Measurements from ENCODE around the gene GOLGA8M.
A peak's percentile ranks its signal among the peaks of the same experiment; 100 is the strongest.
"Not testable (repeated sequence)": the region's sequence is repeated elsewhere in the genome, so short reads cannot be mapped to it uniquely, and the experiment has no call there.

GOLGA8M gene

GRCh38 chr15:28712270-28712669 is at the start of gene GOLGA8M:
GOLGA8M (minus strand) TSS chr15:28712421; CDS start chr15:28712323, 98 bp downstream.
- not testable (repeated sequence) for DNase-seq

DNA sequence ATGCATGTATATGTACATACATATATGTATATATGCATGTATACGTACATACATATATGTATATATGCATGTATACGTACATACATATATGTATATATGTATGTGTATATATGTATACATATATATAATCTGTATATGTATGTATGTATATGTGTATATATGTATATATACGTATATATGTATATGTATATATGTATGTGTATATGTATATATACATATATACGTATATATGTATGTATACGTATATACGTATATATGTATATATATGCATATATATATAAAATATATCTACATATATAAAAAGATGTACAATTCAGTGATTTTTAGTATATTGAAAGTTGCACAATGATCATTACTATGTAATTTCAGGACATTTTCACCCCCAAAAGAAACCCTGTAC is 30.7 kb upstream of the GOLGA8M start:
- DNase-seq, result not testable (repeated sequence)

GRCh38 chr15:28738590-28739292 is 26.5 kb upstream of the GOLGA8M start:
- peak; percentile 26 to 56 for DNase-seq

DNA sequence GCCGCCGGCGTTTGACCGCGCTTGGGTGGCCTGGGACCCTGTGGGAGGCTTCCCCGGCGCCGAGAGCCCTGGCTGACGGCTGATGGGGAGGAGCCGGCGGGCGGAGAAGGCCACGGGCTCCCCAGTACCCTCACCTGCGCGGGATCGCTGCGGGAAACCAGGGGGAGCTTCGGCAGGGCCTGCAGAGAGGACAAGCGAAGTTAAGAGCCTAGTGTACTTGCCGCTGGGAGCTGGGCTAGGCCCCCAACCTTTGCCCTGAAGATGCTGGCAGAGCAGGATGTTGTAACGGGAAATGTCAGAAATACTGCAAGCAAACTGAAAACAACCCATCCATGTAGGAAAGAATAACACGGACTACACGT is 26.0 kb upstream of the GOLGA8M start:
- DNase-seq, result not testable (repeated sequence)

GRCh38 chr15:28737521-28738199 is 25.4 kb upstream of the GOLGA8M start:
- DNase-seq, result peak; percentile 34 to 53

- DNase-seq, result peak; percentile 21 to 28
These were observed 15.8 kb upstream of the GOLGA8M start for GRCh38 chr15:28728061-28728460.

- not testable (repeated sequence) for DNase-seq
These were observed 14.8 kb upstream of the GOLGA8M start for GRCh38 chr15:28727026-28727425.

- no peak for DNase-seq
These were observed 13.9 kb upstream of the GOLGA8M start for GRCh38 chr15:28726102-28726501.

- DNase-seq, result no peak
These were observed 13.3 kb upstream of the GOLGA8M start for GRCh38 chr15:28725556-28725955.

DNA sequence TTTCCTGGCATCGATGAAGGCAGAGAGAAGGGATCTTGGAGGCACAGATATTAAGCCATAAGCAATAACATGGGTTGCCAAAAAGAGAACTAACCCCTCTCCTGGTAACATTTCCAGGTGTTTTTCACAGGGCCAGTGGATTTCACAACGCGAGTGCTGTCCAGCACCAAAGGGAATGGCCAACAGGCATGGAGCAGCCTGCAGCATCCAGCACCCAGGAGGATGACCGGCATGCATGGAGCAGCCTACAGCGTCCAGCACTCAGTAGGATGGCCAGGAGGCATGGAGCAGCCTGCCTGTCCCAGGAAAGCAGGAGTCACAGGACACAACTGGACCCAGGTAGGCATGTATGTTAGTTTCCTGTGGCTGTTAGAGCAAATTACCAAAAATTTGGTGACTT is 11.8 kb upstream of the GOLGA8M start:
- DNase-seq, result not testable (repeated sequence)

- DNase-seq, result not testable (repeated sequence)
These were observed 7.4 kb upstream of the GOLGA8M start for GRCh38 chr15:28719626-28720025.

GRCh38 chr15:28718576-28718975 is 6.4 kb upstream of the GOLGA8M start:
- DNase-seq, result not testable (repeated sequence)

GRCh38 chr15:28714176-28714575 is 2.0 kb upstream of the GOLGA8M start:
- DNase-seq, result not testable (repeated sequence)

- DNase-seq, result not testable (repeated sequence)
These were observed 8.3 kb downstream of the GOLGA8M start for GRCh38 chr15:28703927-28704326.

DNA sequence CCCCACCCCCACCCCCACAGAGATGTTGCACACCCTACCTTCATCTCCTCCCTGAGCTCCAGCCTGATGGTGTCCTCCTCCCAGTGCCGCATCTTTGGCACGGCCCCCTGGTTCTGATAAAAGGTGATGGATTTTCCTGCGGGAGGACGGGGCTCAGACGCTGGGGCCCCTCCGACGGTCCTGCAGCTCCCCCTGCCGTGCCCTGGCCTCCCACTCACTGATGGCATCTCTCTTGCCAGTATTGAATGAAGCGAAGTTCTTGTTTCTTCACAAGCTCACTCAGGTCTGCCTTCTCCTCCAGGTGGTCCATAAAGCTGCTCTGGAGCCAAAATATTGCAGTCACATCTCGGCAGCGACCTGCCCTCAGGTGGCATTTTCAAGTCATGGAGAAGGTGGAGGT is 9.8 kb downstream of the GOLGA8M start:
- DNase-seq, result not testable (repeated sequence)

DNA sequence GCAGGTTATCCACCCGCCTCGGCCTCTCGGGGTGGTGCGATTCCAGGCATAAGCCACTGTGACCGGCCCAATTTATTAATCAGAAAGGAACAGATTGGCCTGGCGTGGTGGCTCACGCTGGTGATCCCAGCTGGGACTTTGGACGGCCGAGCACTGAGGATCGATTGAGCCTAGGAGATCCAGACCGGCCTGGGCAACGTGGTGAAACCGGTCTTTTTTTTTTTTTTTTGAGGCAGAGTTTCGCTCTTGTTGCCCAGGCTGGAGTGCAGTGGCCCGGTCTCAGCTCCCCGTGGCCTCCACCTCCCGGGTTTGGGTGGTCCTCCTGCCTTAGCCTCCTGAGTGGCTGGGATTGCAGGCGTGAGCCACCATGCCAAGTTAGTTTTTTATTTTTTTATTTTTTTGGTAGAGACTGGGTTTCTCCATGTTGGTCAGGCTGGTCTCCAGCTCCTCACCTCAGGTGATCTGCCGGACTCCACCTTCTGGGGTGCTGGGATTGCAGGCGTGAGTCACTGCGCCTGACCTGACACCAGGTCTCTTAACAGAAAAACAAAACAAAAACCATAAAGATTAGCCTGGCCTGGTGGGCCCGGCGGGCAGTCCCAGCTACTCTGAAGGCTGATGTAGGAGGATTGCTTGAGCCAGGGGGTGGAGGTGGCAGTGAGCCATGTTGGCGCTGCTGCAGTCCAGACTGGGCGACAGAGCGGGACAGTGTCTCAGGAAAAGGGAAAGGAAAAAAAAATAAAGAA is 18.0 kb downstream of the GOLGA8M start:
- not testable (repeated sequence) for DNase-seq

DNA sequence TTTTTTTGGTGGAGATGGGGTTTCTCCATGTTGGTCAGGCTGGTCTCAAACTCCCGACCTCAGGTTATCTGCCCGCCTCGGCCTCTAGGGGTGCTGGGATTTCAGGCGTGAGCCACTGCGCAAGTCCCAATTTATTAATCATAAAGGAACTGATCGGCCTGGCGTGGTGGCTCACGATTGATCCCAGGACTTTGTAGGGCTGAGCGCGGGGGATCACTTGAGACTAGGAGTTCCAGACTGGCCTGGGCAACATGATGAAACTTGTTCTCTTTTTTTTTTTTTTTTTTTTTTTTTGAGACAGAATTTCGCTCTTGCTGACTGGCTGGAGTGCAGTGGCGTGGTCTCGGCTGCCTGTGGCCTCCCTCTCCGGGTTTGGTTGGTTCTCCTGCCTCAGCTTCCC is 19.2 kb downstream of the GOLGA8M start:
- not testable (repeated sequence) for DNase-seq

- DNase-seq, result not testable (repeated sequence)
These were observed 38.7 kb downstream of the GOLGA8M start for GRCh38 chr15:28673533-28673932.

DNA sequence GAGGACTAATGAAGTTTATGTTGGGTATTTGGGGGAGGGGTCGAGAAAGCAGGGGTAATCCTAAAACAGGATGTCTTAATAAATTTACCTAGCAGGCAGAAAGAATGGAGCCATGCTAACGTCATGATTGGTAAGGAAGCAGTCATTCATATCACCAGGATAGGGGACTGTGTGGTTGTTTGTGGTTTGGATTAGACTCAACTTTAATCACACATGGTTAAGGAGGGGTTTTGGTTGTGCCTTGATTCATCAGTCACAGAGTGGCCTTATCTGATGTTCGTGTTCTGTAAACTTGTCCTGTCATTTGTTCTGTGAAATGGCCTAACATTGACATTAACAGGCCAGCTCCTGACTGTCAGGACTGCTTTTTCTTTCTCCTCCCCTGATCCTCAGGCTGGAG is 40.1 kb downstream of the GOLGA8M start:
- DNase-seq, result not testable (repeated sequence)

DNA sequence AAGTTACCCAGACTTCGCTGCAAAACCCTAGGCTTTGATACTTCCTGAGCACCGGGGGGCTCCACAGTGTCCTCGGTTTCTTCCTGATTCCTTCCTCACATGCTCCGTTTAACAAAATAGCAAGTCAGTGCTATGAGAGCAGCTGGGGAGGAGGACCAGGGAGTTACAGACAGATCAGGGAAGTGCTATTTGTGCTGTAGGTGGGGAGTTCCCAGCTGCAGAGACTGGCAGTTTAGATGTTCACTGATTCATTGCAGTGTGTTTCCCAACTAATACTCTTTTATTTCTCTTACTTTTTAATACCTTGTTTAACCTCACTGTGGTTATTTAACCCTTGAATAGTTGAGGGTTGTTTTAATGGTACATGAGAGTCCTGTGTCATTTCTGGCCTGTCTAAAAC is 45.8 kb downstream of the GOLGA8M start:
- DNase-seq, result not testable (repeated sequence)

- not testable (repeated sequence) for DNase-seq
These were observed 47.6 kb downstream of the GOLGA8M start for GRCh38 chr15:28664575-28664974.

DNA sequence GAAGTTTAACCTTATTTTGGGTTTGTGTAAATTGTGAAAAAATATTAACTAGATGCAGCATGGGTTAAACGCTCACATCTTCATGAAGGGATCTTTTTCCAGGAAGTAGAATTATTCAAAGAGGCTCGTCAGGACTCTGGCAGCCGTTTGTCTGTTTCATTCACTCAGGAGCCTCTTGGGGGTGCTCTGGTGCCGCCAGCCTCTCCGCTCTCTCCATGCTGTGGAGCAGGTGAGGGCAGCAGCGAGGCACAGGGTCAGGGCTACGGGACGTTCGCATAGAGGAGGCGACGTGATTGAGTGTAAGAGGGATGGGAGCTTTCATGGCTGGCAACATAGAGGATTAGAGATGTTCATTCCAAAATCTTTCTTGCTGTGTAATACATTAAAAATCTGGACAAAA is 48.5 kb downstream of the GOLGA8M start:
- DNase-seq, result not testable (repeated sequence)

DNA sequence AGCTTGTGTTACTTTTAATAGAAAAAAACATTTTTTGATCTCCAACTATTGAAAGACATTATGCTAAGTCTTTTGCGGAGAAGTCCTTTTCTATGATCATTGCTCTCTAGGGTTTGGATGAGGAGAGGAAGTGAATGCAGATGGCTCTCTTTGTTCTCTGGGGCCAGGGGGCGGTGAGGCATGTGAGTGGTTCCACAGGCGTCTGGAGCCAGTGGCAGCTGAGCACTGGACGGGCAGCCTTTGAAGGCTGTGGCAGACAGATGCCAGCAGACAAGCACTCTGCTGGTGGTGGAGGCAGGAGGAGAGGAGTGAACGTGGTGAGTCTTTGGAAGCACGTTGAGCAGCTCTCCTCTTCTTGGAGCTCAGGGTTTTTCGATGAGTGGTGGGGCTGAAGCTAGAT is 51.5 kb downstream of the GOLGA8M start:
- DNase-seq, result not testable (repeated sequence)

DNA sequence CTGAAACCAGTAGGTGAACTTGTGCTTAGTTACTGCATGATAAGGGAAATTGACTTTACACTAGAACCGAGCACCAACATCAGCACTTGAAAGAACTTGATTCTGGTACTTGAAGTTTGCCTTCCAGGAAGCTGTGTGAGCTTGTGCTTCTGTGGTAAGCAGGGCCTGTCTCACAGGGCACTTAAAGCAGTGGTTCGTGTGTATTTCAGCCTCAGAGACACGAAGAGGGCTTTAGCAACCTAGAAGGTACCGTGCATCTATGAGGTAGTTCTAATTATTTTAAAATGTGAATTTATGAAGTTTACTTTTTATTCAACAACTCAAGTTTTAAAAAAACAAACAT is 56.2 kb downstream of the GOLGA8M start:
- not testable (repeated sequence) for DNase-seq
